Upper lobe of left lung (tissue), 4 donors: ENCODE measurements around the gene HEXIM2.

ENCODE experiments used
- EP300 ChIP-seq, 4 donors: sonication (generic); formaldehyde crosslinking; IDR thresholded peaks; one replicate each; pipeline ENCODE4 v1.5.1; 2017; ENCODE audit warnings: antibody characterized with exemption in 4 of 4, control low read depth in 2 of 4
- TF ChIP-seq, protein P1 (sequence below), 6 experiments: fragments of 450-650 bp in 4 of 6; fragments of 200-600 bp in 2 of 6; sonication (generic) in 2 of 6; IDR thresholded peaks; one replicate each; pipeline ENCODE4 v1.5.1; 2016 to 2019; ENCODE audit warnings: antibody characterized with exemption in 6 of 6

DNA sequence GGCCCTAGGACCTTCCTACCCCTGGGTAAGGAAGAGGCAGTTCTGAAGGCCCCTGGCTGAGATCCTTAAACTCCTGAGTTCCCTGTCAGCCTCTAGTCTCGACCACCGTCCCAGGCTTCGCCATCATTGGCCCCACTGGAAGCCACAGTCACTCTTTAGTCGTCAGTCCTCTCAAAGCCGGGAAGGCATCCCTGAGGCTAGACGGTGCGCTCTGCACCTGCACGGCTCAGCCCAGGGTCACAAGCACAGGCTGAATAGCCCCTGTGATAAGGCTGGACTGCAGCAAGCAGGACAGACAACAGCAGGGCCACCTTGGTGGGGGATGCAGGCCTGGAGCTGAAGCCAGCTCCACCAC lies 16.7 kb upstream of the HEXIM2 start:
- no peak for TF ChIP-seq EP300 (IDR thresholded peaks at IDR 0.05)
- TF ChIP-seq, protein P1, sequence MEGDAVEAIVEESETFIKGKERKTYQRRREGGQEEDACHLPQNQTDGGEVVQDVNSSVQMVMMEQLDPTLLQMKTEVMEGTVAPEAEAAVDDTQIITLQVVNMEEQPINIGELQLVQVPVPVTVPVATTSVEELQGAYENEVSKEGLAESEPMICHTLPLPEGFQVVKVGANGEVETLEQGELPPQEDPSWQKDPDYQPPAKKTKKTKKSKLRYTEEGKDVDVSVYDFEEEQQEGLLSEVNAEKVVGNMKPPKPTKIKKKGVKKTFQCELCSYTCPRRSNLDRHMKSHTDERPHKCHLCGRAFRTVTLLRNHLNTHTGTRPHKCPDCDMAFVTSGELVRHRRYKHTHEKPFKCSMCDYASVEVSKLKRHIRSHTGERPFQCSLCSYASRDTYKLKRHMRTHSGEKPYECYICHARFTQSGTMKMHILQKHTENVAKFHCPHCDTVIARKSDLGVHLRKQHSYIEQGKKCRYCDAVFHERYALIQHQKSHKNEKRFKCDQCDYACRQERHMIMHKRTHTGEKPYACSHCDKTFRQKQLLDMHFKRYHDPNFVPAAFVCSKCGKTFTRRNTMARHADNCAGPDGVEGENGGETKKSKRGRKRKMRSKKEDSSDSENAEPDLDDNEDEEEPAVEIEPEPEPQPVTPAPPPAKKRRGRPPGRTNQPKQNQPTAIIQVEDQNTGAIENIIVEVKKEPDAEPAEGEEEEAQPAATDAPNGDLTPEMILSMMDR (IDR thresholded peaks at IDR 0.05), result no peak
